ENCODE results near the gene THSD7B.

Gene THSD7B

DNA sequence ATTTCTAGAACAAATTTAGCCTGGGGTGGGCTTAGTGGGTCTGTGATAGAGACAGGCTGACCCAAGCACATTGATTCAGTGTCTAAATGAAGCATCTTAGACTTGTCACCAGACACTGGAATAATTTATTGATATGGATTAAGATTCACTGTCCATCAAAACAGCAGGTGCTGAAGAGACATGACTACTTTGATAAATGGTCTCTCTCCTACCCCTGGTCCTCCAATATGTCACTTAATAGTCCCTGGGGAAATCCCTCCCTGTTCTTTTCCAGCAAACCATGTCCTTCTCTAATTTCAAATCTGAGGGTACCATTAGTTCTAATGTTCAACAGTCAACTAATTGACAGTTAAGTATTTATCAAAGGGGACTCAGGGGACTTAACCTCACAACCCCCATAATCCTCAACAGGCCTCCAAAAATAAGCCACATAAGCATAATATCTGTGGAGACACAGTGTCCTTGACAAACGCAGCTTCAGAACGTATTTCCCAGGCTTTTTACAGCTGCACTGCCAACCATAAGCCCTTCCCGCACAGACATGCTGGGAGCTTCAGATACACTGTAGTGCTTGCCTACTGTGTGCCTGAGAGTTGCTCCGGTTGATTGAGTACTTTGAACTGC is 391.0 kb downstream of the THSD7B start:
- TF ChIP-seq ZNF274 (IDR thresholded peaks at IDR 0.05; ENCODE audit: low read depth, low read length) = no peak

DNA sequence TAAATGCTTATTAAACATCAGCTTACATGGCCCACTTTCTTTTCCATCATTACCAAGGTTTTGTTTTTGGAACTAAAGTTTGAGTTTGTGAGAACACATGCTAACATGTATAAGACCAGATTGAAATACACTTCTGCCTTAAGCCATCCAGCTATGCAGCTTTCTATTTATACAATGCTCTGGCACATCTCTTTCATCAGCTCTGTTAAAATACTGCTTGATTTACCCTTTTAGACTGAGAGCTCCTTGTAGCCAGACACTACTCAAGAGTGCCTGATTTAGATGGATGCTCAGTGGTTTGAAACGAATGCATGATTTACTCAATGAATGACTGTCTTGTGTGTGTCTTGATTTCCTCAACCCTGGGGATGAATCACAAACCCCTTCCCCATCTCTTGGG is 392.5 kb downstream of the THSD7B start:
- H3K4me3 ChIP-seq (ENCODE audit: low read length) = no peak overlapping the region
- TF ChIP-seq ZNF274 (IDR thresholded peaks at IDR 0.05; ENCODE audit: low read depth, low read length) = no peak

More for the DNA sequence above, 391.0 kb downstream of the THSD7B start:
- H3K4me3 ChIP-seq (ENCODE audit: low read length) = no peak overlapping the region

DNA sequence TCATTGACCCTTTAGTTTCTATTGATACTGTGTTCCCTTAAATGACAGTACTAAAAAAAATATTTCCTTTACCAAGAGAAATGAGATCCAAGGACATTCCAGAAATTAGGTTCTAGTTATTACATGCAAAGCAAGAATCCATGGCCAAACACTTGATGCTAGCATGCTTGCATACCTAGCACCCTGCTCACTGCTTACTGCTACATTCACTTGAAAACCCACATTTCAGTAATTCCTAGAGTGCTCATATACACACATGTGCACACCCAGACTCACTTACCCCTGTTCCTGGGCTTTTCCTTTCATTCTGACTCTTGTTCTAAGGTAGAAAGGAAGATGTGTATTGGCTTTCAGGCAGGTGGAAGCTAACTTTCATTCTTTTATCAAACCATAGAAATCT is 395.9 kb downstream of the THSD7B start:
- no peak overlapping the region for H3K4me3 ChIP-seq (ENCODE audit: low read length)
- TF ChIP-seq ZNF274 (IDR thresholded peaks at IDR 0.05; ENCODE audit: low read depth, low read length) = no peak

DNA sequence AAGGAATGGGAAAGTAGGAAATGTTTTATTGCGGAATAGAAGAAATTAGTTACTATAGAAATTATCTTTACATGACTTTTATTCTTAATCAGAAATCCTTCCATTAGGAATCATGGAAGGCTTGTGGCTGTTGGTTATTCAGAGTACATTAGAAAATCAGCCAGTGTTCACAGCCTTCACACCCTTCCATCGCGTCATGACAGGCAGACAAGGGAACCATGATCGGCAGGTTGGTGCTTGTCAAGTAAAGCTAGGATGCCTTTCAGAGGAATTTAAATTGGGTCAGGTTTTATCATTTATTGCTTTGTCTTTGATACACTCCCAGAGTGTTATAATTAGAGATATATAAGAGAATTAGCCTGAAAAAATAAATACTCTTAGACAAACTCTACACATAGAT is 400.6 kb downstream of the THSD7B start:
- TF ChIP-seq ZNF274 (IDR thresholded peaks at IDR 0.05; ENCODE audit: low read depth, low read length) = no peak
- no peak overlapping the region for H3K4me3 ChIP-seq (ENCODE audit: low read length)

- TF ChIP-seq ZNF274 (IDR thresholded peaks at IDR 0.05; ENCODE audit: low read depth, low read length) = no peak
- no peak overlapping the region for H3K4me3 ChIP-seq (ENCODE audit: low read length)
These were observed 402.3 kb downstream of the THSD7B start for GRCh38 chr2:137167651-137168050.

GRCh38 chr2:137168552-137168951 is 403.2 kb downstream of the THSD7B start:
- H3K4me3 ChIP-seq (ENCODE audit: low read length) = no peak overlapping the region
- TF ChIP-seq ZNF274 (IDR thresholded peaks at IDR 0.05; ENCODE audit: low read depth, low read length) = no peak

GRCh38 chr2:137172162-137172561 is 406.8 kb downstream of the THSD7B start:
- TF ChIP-seq ZNF274 (IDR thresholded peaks at IDR 0.05; ENCODE audit: low read depth, low read length) = no peak
- no peak overlapping the region for H3K4me3 ChIP-seq (ENCODE audit: low read length)

DNA sequence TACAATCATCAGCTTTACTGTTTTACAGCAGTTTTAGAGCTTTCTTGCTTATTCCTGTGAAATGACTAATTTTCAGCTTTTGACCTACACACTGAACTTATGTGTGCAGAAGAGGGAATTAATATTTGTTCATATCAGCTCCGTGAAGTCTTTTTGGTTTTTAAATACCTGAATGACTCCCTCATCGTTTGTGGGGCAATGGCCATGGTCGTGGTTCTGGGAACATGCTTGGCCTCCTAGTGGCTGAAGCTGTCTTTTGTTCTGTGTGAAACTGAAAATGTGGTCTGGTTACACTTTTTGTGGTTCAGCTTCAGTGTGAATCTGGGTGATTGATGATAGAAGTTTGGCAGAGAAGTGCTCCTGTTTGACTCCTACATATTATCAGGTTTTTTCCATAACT is 408.1 kb downstream of the THSD7B start:
- no peak overlapping the region for H3K4me3 ChIP-seq (ENCODE audit: low read length)
- TF ChIP-seq ZNF274 (IDR thresholded peaks at IDR 0.05; ENCODE audit: low read depth, low read length) = no peak

DNA sequence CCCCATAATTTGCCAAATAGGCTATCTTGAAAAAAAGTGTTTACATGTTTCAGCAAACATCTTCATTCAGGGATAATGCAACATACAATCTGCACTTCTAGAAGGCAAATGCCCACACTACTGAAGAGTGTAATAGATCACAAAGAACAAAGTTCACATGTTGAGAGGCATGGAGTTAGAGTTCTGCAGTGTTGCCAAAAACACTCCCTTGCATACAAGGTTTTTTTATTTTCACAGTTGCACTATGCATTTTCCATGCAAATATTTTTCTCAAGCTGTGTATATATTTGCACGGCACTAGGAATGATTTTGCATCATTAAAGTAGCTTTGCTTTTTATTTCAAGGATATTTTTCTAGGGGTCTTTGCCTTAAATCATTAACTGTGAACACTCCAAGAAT is 409.9 kb downstream of the THSD7B start:
- no peak for TF ChIP-seq ZNF274 (IDR thresholded peaks at IDR 0.05; ENCODE audit: low read depth, low read length)
- no peak overlapping the region for H3K4me3 ChIP-seq (ENCODE audit: low read length)

DNA sequence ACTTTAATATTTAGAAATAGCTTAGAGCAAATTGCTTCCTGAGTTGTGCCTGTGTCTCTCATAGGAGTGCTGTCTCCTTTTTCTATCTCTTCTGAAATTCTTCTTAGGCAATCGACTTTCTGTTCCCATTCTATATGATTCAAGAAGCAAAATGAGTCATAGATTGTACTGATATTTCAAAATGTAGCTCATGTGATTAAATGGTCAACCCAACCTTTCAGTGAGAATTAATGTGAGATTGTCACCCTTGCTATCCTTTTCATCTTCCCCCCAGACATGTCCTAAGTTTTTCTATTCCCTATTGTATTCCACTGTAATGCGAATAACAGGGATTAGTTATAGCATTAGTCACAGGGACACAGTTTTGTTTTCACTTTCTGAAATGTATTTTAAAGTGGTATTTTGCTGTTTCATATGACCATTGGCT is 413.6 kb downstream of the THSD7B start:
- no peak for TF ChIP-seq ZNF274 (IDR thresholded peaks at IDR 0.05; ENCODE audit: low read depth, low read length)
- H3K4me3 ChIP-seq (ENCODE audit: low read length) = no peak overlapping the region

GRCh38 chr2:137179542-137179941 is 414.2 kb downstream of the THSD7B start:
- TF ChIP-seq ZNF274 (IDR thresholded peaks at IDR 0.05; ENCODE audit: low read depth, low read length) = no peak
- H3K4me3 ChIP-seq (ENCODE audit: low read length) = no peak overlapping the region

GRCh38 chr2:137180012-137180411 is 414.7 kb downstream of the THSD7B start:
- no peak for TF ChIP-seq ZNF274 (IDR thresholded peaks at IDR 0.05; ENCODE audit: low read depth, low read length)
- no peak overlapping the region for H3K4me3 ChIP-seq (ENCODE audit: low read length)

DNA sequence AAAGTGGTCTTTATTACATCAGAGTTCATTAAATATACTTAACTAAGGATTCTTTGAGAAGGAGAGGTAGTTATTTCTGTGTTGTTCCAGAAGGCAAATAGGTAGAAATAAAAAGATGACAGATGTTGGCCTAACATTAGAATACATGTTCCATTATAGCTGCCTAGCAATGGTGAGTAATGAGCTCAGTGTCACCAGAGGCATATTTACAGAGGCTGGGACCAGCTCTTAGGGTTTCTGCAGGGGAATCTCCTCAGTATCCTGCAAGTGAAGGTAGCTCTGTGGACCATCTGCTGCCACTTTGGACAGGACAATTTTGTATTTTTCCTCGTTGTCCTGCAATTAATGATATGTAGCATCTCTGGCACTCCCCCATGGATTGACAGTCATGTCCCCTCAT is 416.0 kb downstream of the THSD7B start:
- no peak for TF ChIP-seq ZNF274 (IDR thresholded peaks at IDR 0.05; ENCODE audit: low read depth, low read length)

GRCh38 chr2:137182071-137182470 is 416.7 kb downstream of the THSD7B start:
- no peak for TF ChIP-seq ZNF274 (IDR thresholded peaks at IDR 0.05; ENCODE audit: low read depth, low read length)
- no peak overlapping the region for H3K4me3 ChIP-seq (ENCODE audit: low read length)

More for the DNA sequence above, 416.0 kb downstream of the THSD7B start:
- H3K4me3 ChIP-seq (ENCODE audit: low read length) = no peak overlapping the region

- TF ChIP-seq ZNF274 (IDR thresholded peaks at IDR 0.05; ENCODE audit: low read depth, low read length) = no peak
- no peak overlapping the region for H3K4me3 ChIP-seq (ENCODE audit: low read length)
These were observed 418.0 kb downstream of the THSD7B start for GRCh38 chr2:137183206-137183898.

Measured in GM08714 (cell line).